Ishikawa (cell line): ENCODE data around the gene ATP6V1F.

ENCODE experiments used
- CEBPB ChIP-seq: IDR thresholded peaks from 2 replicates; pipeline ENCODE4 v1.6.1; 2012
- CREB1 ChIP-seq: IDR thresholded peaks from 2 replicates; pipeline ENCODE4 v1.6.1; 2012; ENCODE audit warnings: low read depth
- EGR1 ChIP-seq: IDR thresholded peaks from 2 replicates; pipeline ENCODE4 v1.6.1; 2012
- EP300 ChIP-seq: IDR thresholded peaks from 2 replicates; pipeline ENCODE4 v1.6.1; 2012; ENCODE audit warnings: borderline replicate concordance
- FOXM1 ChIP-seq: IDR thresholded peaks from 2 replicates; pipeline ENCODE4 v1.6.1; 2012; ENCODE audit warnings: low read depth, borderline replicate concordance
- NFIC ChIP-seq: IDR thresholded peaks from 2 replicates; pipeline ENCODE4 v1.6.1; 2012
- RAD21 ChIP-seq: IDR thresholded peaks from 2 replicates; pipeline ENCODE4 v1.6.1; 2012; ENCODE audit warnings: low read depth
- TAF1 ChIP-seq: IDR thresholded peaks from 2 replicates; pipeline ENCODE4 v1.6.1; 2012; ENCODE audit warnings: low read depth, mild to moderate bottlenecking
- TCF12 ChIP-seq: IDR thresholded peaks from 2 replicates; pipeline ENCODE4 v1.6.1; 2012; ENCODE audit warnings: low read depth
- TEAD4 ChIP-seq: IDR thresholded peaks from 2 replicates; pipeline ENCODE4 v1.6.1; 2012
- YY1 ChIP-seq: IDR thresholded peaks from 2 replicates; pipeline ENCODE4 v1.6.1; 2012; ENCODE audit warnings: low read depth
- ZBTB7A ChIP-seq: IDR thresholded peaks from 2 replicates; pipeline ENCODE4 v1.6.1; 2012; ENCODE audit warnings: low read depth
- TF ChIP-seq, protein P1 (sequence below): IDR thresholded peaks from 2 replicates; pipeline ENCODE4 v1.6.1; 2012; ENCODE audit warnings: low read depth, mild to moderate bottlenecking
- TF ChIP-seq, protein P2 (sequence below): IDR thresholded peaks from 2 replicates; pipeline ENCODE4 v1.6.1; 2012
- TF ChIP-seq, protein P3 (sequence below): IDR thresholded peaks from 2 replicates; pipeline ENCODE4 v1.6.1; 2012

The ATP6V1F gene

DNA sequence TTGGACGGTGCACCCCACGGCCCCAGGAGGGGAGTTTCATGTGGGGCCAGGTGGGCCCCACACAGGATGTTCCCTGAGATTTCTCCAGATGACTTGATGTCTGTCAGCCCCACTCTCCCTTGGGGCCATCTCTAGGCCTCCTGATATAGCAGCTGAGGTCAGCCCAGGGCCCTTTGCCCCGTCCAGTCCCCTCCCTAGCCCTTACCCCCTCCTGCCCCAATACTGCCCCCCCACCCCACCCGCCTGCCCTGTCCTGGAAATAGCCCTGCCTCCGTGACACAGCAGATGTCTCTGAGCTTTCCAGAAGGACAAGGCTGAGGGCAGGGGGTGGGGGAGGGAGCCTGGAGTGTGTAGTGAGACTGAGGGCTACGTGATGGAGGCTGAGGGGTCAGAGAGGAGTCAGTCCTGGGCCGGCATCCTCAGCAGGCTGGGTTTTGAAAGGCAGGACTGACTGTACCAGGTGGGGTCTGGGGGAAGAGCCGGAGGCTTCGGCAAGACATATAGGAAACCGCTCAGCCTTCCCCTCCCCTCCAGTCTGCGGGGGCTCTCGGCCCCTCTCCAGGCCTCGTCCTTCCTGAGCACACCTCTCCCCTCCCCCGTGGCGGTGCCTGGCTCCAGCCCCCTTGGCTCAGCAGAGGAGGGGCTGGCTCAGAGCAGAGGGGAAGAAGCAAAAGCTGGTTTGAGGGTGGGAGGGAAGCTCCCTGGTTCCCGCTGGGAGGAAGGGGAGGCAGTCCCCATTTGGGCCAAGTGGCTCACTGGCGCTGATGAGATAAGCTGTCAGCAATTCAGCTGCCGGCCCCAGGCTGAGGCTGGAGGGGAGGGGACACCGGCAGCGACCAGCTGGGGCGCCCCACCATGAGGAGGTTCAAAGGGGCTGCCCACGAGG, 30.4 kb upstream of the ATP6V1F start:
- TF ChIP-seq TAF1: no peak
- no peak for TF ChIP-seq YY1
- TF ChIP-seq TCF12: no peak
- no peak for TF ChIP-seq FOXM1
- TF ChIP-seq NFIC: no peak
- TF ChIP-seq RAD21: no peak
- TF ChIP-seq, protein P1, sequence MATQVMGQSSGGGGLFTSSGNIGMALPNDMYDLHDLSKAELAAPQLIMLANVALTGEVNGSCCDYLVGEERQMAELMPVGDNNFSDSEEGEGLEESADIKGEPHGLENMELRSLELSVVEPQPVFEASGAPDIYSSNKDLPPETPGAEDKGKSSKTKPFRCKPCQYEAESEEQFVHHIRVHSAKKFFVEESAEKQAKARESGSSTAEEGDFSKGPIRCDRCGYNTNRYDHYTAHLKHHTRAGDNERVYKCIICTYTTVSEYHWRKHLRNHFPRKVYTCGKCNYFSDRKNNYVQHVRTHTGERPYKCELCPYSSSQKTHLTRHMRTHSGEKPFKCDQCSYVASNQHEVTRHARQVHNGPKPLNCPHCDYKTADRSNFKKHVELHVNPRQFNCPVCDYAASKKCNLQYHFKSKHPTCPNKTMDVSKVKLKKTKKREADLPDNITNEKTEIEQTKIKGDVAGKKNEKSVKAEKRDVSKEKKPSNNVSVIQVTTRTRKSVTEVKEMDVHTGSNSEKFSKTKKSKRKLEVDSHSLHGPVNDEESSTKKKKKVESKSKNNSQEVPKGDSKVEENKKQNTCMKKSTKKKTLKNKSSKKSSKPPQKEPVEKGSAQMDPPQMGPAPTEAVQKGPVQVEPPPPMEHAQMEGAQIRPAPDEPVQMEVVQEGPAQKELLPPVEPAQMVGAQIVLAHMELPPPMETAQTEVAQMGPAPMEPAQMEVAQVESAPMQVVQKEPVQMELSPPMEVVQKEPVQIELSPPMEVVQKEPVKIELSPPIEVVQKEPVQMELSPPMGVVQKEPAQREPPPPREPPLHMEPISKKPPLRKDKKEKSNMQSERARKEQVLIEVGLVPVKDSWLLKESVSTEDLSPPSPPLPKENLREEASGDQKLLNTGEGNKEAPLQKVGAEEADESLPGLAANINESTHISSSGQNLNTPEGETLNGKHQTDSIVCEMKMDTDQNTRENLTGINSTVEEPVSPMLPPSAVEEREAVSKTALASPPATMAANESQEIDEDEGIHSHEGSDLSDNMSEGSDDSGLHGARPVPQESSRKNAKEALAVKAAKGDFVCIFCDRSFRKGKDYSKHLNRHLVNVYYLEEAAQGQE: no peak
- no peak for TF ChIP-seq TEAD4
- TF ChIP-seq, protein P2, sequence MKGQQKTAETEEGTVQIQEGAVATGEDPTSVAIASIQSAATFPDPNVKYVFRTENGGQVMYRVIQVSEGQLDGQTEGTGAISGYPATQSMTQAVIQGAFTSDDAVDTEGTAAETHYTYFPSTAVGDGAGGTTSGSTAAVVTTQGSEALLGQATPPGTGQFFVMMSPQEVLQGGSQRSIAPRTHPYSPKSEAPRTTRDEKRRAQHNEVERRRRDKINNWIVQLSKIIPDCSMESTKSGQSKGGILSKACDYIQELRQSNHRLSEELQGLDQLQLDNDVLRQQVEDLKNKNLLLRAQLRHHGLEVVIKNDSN: no peak
- TF ChIP-seq CEBPB: no peak
- no peak for TF ChIP-seq ZBTB7A
- TF ChIP-seq, protein P3, sequence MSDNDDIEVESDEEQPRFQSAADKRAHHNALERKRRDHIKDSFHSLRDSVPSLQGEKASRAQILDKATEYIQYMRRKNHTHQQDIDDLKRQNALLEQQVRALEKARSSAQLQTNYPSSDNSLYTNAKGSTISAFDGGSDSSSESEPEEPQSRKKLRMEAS: no peak
- no peak for TF ChIP-seq EGR1

DNA sequence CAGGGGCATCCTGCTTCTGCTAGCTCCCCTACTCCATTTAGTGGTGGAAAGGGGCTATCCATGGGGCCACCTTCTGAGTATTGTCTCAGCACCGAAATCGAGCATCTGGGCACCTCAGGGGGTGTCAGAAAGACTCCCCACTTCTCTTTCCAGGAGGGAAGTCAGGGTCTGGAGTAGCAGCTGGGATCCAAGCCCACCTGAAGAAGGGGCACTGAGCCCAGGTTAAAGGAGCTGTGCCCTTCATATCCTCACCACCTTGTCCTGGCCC, 29.8 kb upstream of the ATP6V1F start:
- TF ChIP-seq EGR1 (no peak), EP300 (no peak), YY1 (no peak), RAD21 (no peak), TEAD4 (no peak), NFIC (no peak), ZBTB7A (no peak), TCF12 (no peak), FOXM1 (no peak), CREB1 (no peak), TAF1 (no peak)
- TF ChIP-seq, protein P3: no peak
- TF ChIP-seq, protein P1: no peak
- TF ChIP-seq, protein P2: no peak

DNA sequence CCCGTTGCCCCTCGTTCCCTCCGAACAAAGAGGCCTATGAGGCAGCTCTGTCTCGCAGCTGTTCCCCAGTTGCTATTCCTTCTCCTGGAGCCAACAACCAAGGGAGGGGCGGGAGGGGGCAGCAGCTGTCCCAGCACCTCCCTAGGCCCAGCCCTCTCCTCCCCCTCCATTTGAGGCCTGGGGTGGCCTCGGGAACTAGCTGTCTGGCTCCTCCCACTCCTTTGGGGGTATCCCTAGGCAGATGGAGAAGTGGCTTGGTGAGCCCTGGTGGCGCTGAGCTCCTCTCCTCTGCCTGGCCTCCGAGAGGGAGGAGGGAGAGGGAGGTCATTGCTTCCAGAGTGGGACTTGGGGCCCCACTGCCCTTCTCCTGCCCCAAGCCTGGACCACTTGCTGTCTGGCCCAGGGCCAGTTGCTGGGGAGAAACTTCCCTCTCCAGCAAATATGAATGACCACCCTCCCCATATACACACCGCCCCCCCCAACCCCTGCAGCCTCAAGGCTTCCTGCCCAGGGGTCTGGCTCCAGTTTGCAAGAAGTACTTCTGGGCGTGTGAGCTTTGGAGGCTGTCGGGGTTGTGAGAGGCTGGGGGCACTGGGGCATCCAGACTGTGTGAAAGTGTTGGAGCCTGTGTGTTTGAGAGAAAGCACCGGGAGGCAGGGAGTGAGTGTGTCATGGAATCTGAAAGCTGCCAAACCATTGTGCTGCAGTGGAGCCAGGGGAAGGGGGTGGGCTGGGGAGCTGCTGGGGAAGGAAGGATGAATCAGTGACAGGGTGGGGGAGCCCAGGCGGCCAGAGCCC, 29.3 kb upstream of the ATP6V1F start:
- TF ChIP-seq, protein P1: no peak
- TF ChIP-seq FOXM1 (no peak), CREB1 (no peak), ZBTB7A (no peak), RAD21 (no peak), CEBPB (no peak), EP300 (no peak), TCF12 (no peak), YY1 (no peak), TEAD4 (no peak), EGR1 (no peak), NFIC (no peak), TAF1 (no peak)
- TF ChIP-seq, protein P3: no peak
- TF ChIP-seq, protein P2: no peak
